ENCODE measurements around the gene MAN2B2.

MAN2B2 gene

DNA sequence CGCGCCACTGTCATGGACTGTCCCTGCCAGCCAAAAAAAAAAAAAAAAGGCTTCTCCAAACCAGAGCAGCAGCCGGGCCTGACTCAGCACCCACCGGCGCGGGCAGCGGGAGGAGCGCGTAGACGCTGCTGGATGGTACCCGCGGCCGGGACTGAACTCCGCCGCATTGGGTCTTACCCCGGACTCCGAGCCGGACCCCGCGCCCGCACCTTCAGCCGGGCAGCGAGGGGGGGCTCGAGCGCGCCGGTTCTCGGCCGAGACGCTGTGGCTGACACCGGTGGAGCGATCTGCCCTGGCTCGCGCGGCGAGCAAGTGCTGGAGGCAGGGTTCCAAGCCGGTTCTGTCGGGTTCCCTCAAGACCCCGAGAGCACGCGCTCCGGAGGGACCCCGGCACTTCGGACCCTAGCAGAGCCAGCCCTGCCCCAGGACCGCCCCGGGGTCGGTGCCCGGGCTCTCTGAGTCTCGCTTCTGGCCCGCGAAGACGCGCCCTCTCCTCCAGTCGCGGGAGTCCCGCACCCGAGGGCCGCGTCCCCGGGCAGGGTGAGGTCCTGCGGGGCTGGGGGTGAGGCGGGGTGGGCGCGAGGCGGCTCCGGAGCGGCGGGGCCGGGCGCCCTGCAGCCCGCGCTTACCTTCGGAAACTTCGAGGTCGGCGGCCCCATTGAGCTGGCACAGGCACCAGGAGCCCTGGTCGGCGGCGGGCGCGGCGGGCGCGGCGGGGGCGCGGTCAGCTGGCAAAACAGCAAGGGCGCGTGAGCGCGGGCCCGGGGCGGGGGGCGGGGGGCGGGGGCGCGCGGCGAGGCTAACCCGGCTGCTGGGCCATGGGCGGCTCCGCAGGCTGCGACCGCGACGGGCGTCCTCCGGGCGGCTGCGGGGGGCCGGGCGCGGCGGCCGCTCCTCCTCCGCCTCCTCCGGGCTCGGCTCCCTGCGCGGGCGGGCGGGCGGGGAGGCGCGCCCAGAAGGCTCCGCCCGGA is 11.8 kb upstream of the MAN2B2 start:
- H2AK5ac ChIP-seq (ENCODE audit: low read length), result no peak overlapping the region
- peaks cover 5% of the 10 kb centered on the region for H3K9me3 ChIP-seq (ENCODE audit: insufficient read depth, low read depth, low read length)
- WGBS (ENCODE audit: extremely low coverage, insufficient coverage, insufficient read length), result no CpG with 5 or more reads among the region's 127 CpGs
- no peak overlapping the region for H3K23ac ChIP-seq (ENCODE audit: low read length)
- H3K9ac ChIP-seq (ENCODE audit: low read length), result no peak overlapping the region
- H3K79me2 ChIP-seq (ENCODE audit: control insufficient read depth, insufficient read depth, low read length, poor library complexity), result no peaks in the 10 kb centered on the region
- H2BK5ac ChIP-seq (ENCODE audit: low read depth, low read length, poor library complexity), result no peak overlapping the region
- H3K79me1 ChIP-seq (ENCODE audit: low read length), result no peaks in the 10 kb centered on the region
- DNase-seq, result peak; percentile 11 to 31
- H2BK12ac ChIP-seq (ENCODE audit: low read length), result no peak overlapping the region
- H3K27ac ChIP-seq (ENCODE audit: low read depth, low read length), result no peak overlapping the region
- no peak overlapping the region for H2BK120ac ChIP-seq (ENCODE audit: insufficient read depth, low read length, poor library complexity)
- H3K4me3 ChIP-seq (ENCODE audit: low read depth, low read length), result no peak overlapping the region
- H4K91ac ChIP-seq (ENCODE audit: low read depth, low read length), result no peak overlapping the region
- peak overlapping the region; percentile 43 for H3K4me2 ChIP-seq (ENCODE audit: low read length)
- no peaks in the 10 kb centered on the region for H3K36me3 ChIP-seq (ENCODE audit: control insufficient read depth in 1 of 2, insufficient read depth in 2 of 2, low read length in 2 of 2)
- H3K4ac ChIP-seq (ENCODE audit: low read depth, low read length), result no peak overlapping the region
- no peak overlapping the region for H2AFZ ChIP-seq (ENCODE audit: insufficient read depth, low read length, poor library complexity)
- no peak overlapping the region for H4K8ac ChIP-seq (ENCODE audit: low read depth, low read length)
- H3K27me3 ChIP-seq (ENCODE audit: insufficient read depth, low read length), result peaks cover 48% of the 10 kb centered on the region
- H3K14ac ChIP-seq (ENCODE audit: low read length), result no peak overlapping the region
- H3K18ac ChIP-seq (ENCODE audit: low read length), result no peak overlapping the region
- H4K12ac ChIP-seq (ENCODE audit: low read depth, low read length), result no peak overlapping the region
- no peaks in the 10 kb centered on the region for H3K4me1 ChIP-seq (ENCODE audit: control insufficient read depth in 1 of 2, insufficient read depth in 2 of 2, low read length in 2 of 2)

DNA sequence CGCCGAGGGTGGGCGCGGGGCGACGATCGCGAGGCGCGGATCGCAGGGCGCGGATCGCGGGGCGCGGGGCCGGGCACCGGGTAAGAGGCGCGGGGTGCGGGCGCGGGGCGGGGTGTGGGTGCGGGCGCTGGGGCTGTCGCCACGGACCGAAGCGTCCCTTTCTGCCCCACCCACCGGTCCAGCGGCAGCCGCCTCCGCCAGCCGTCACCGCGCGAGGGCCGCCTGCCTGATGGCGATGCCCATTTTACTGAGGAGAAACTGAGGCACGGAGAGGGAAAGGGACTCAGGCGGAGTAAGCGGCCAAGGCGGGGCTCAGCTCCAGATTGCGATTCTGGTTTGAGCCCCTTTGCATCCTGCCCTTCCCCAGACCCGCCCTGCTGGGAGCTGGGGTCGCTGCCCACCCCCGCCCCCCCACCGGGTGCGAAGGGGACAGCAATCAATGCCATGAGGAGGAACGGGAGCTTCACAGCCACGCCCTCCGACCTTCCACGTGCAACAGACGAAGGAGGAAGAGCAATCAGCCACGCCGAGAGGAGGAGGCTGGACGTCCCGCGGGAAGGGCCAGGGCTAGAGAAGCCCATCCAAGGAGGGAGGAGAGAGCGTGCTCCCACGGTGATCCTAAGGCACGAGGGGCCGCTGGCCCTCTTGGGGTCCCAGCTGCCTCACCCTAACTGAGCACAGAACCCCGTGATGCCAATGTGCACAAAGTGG is 10.9 kb upstream of the MAN2B2 start:
- H2AK5ac ChIP-seq (ENCODE audit: low read length), result no peak overlapping the region
- no peak overlapping the region for H3K9ac ChIP-seq (ENCODE audit: low read length)
- no peak overlapping the region for H4K12ac ChIP-seq (ENCODE audit: low read depth, low read length)
- no peak overlapping the region for H2BK12ac ChIP-seq (ENCODE audit: low read length)
- no peak overlapping the region for H3K23ac ChIP-seq (ENCODE audit: low read length)
- no peak overlapping the region for H3K4me3 ChIP-seq (ENCODE audit: low read depth, low read length)
- H3K79me1 ChIP-seq (ENCODE audit: low read length), result no peaks in the 10 kb centered on the region
- H2BK5ac ChIP-seq (ENCODE audit: low read depth, low read length, poor library complexity), result no peak overlapping the region
- H4K8ac ChIP-seq (ENCODE audit: low read depth, low read length), result no peak overlapping the region
- no peaks in the 10 kb centered on the region for H3K79me2 ChIP-seq (ENCODE audit: control insufficient read depth, insufficient read depth, low read length, poor library complexity)
- no peak overlapping the region for H4K91ac ChIP-seq (ENCODE audit: low read depth, low read length)
- H3K9me3 ChIP-seq (ENCODE audit: insufficient read depth, low read depth, low read length), result peaks cover 7% of the 10 kb centered on the region
- H3K27ac ChIP-seq (ENCODE audit: low read depth, low read length), result no peak overlapping the region
- H3K36me3 ChIP-seq (ENCODE audit: control insufficient read depth in 1 of 2, insufficient read depth in 2 of 2, low read length in 2 of 2), result no peaks in the 10 kb centered on the region
- no peak overlapping the region for H2BK120ac ChIP-seq (ENCODE audit: insufficient read depth, low read length, poor library complexity)
- no peak overlapping the region for H3K18ac ChIP-seq (ENCODE audit: low read length)
- no peak overlapping the region for H2AFZ ChIP-seq (ENCODE audit: insufficient read depth, low read length, poor library complexity)
- no peak overlapping the region for H3K4ac ChIP-seq (ENCODE audit: low read depth, low read length)
- H3K4me2 ChIP-seq (ENCODE audit: low read length), result peak overlapping the region; percentile 3
- no peak for DNase-seq
- H3K14ac ChIP-seq (ENCODE audit: low read length), result no peak overlapping the region
- H3K4me1 ChIP-seq (ENCODE audit: control insufficient read depth in 1 of 2, insufficient read depth in 2 of 2, low read length in 2 of 2), result no peaks in the 10 kb centered on the region
- whole genome bisulfite sequencing (ENCODE audit: extremely low coverage, insufficient coverage, insufficient read length), result no CpG with 5 or more reads among the region's 66 CpGs
- H3K27me3 ChIP-seq (ENCODE audit: insufficient read depth, low read length), result peaks cover 48% of the 10 kb centered on the region

DNA sequence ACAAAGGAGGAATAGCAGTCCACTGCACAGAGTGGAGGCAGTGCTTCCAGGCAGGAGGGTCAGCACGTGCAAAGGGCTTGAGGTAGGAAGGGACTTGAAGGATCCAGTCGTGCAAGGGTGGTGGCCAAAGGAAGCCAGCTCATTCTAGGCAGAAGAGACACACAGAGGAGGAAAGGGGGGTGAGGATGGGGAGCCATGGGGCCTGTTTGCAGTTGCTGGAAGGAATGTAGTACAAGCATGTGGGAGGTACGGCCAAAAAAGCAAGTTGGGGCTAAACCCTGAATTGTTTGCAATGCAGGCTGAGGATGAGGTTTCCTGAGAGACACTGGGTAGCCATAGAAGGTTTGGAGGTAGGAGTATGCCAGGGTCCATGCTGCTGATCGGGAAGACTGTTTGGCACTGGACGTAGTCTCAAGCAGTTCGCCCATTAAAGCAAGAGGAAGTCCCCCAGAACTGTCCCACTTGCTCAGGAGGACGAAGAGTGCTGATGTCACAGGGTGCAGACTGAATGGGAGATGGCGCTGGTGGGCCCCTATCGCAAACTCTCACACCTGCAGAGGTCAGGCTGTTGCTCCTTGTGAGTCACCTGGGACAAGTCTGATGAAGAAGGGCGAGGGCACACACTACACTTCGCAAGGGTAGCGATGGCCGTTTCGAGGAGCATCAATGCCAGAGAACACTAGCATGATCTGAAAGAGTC is 9.1 kb upstream of the MAN2B2 start:
- Histone ChIP-seq H3K14ac (ENCODE audit: low read length) (no peak overlapping the region), H3K9ac (ENCODE audit: low read length) (no peak overlapping the region), H3K4me3 (ENCODE audit: low read depth, low read length) (peak overlapping the region; percentile 26), H3K9me3 (ENCODE audit: insufficient read depth, low read depth, low read length) (peaks cover 7% of the 10 kb centered on the region), H3K27ac (ENCODE audit: low read depth, low read length) (no peak overlapping the region), H2BK12ac (ENCODE audit: low read length) (no peak overlapping the region), H4K12ac (ENCODE audit: low read depth, low read length) (no peak overlapping the region), H3K36me3 (ENCODE audit: control insufficient read depth in 1 of 2, insufficient read depth in 2 of 2, low read length in 2 of 2) (no peaks in the 10 kb centered on the region), H3K18ac (ENCODE audit: low read length) (no peak overlapping the region), H3K4ac (ENCODE audit: low read depth, low read length) (no peak overlapping the region), H3K4me1 (ENCODE audit: control insufficient read depth in 1 of 2, insufficient read depth in 2 of 2, low read length in 2 of 2) (no peaks in the 10 kb centered on the region), H2AFZ (ENCODE audit: insufficient read depth, low read length, poor library complexity) (no peak overlapping the region), H3K79me2 (ENCODE audit: control insufficient read depth, insufficient read depth, low read length, poor library complexity) (no peaks in the 10 kb centered on the region), H3K23ac (ENCODE audit: low read length) (no peak overlapping the region), H3K4me2 (ENCODE audit: low read length) (no peak overlapping the region), H2BK5ac (ENCODE audit: low read depth, low read length, poor library complexity) (no peak overlapping the region), H4K91ac (ENCODE audit: low read depth, low read length) (no peak overlapping the region), H4K8ac (ENCODE audit: low read depth, low read length) (no peak overlapping the region), H2AK5ac (ENCODE audit: low read length) (no peak overlapping the region), H2BK120ac (ENCODE audit: insufficient read depth, low read length, poor library complexity) (no peak overlapping the region), H3K27me3 (ENCODE audit: insufficient read depth, low read length) (peaks cover 40% of the 10 kb centered on the region), H3K79me1 (ENCODE audit: low read length) (no peaks in the 10 kb centered on the region)
- WGBS (ENCODE audit: extremely low coverage, insufficient coverage, insufficient read length), result no CpG with 5 or more reads among the region's 14 CpGs
- no peak for DNase-seq

DNA sequence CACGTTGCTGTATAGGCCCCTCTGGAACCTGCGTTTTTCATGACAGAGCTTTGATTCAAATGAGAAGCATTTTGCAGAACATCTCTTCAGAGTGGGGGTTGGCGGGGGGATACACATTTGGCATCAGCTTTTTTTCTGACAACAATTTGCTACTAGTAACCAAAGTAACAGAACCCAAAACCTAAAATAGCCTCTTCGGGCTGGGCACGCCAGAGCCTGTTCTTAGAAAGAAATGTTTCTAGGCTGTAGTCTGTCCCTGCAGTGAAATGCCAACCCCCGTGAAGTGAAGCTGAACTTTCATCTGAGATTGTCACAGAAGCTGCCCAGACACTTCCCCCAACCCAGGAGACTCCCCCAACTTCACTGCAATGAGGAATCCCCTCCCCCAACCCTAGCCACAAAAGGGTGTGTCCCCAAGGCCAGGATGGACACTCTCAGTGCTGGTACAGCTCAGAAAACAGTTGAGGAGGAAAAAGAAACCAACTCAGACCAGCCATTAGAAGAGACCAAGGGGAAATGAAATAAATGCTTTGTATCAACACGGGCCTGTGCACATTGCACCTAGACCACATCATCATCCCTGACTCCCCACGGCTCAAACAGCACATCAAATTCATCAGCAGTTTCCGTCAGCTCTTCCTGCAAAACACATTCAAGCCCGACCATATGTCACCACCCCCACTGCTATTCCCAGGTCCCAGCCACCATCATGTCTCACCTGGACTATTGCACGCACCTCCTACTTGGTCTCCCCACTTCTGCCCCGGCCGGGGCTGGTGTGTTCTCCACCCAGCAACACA is 8.4 kb upstream of the MAN2B2 start:
- Histone ChIP-seq H3K4me1 (ENCODE audit: control insufficient read depth in 1 of 2, insufficient read depth in 2 of 2, low read length in 2 of 2) (no peaks in the 10 kb centered on the region), H3K27me3 (ENCODE audit: insufficient read depth, low read length) (peaks cover 36% of the 10 kb centered on the region), H3K23ac (ENCODE audit: low read length) (no peak overlapping the region), H2AK5ac (ENCODE audit: low read length) (no peak overlapping the region), H4K12ac (ENCODE audit: low read depth, low read length) (no peak overlapping the region), H3K18ac (ENCODE audit: low read length) (no peak overlapping the region), H3K4me2 (ENCODE audit: low read length) (no peak overlapping the region), H3K9ac (ENCODE audit: low read length) (no peak overlapping the region), H3K14ac (ENCODE audit: low read length) (no peak overlapping the region), H2BK120ac (ENCODE audit: insufficient read depth, low read length, poor library complexity) (no peak overlapping the region), H3K27ac (ENCODE audit: low read depth, low read length) (no peak overlapping the region), H4K91ac (ENCODE audit: low read depth, low read length) (no peak overlapping the region), H3K4me3 (ENCODE audit: low read depth, low read length) (no peak overlapping the region), H3K4ac (ENCODE audit: low read depth, low read length) (no peak overlapping the region), H4K8ac (ENCODE audit: low read depth, low read length) (no peak overlapping the region), H2BK12ac (ENCODE audit: low read length) (no peak overlapping the region), H3K79me2 (ENCODE audit: control insufficient read depth, insufficient read depth, low read length, poor library complexity) (no peaks in the 10 kb centered on the region), H3K9me3 (ENCODE audit: insufficient read depth, low read depth, low read length) (peaks cover 7% of the 10 kb centered on the region), H3K36me3 (ENCODE audit: control insufficient read depth in 1 of 2, insufficient read depth in 2 of 2, low read length in 2 of 2) (no peaks in the 10 kb centered on the region), H2AFZ (ENCODE audit: insufficient read depth, low read length, poor library complexity) (no peak overlapping the region), H2BK5ac (ENCODE audit: low read depth, low read length, poor library complexity) (no peak overlapping the region), H3K79me1 (ENCODE audit: low read length) (no peaks in the 10 kb centered on the region)
- WGBS (ENCODE audit: extremely low coverage, insufficient coverage, insufficient read length), result no CpG with 5 or more reads among the region's 13 CpGs
- no peak for DNase-seq
